ENCODE results near the gene AMMECR1. TPM values are rescaled to one million over a fixed set of nuclear protein-coding genes. Genes with fewer than 3 reads are reported as not detected.

AMMECR1 gene
- total RNA-seq, 2 donors from 2014 or later: 3.7 to 4.8 TPM

DNA sequence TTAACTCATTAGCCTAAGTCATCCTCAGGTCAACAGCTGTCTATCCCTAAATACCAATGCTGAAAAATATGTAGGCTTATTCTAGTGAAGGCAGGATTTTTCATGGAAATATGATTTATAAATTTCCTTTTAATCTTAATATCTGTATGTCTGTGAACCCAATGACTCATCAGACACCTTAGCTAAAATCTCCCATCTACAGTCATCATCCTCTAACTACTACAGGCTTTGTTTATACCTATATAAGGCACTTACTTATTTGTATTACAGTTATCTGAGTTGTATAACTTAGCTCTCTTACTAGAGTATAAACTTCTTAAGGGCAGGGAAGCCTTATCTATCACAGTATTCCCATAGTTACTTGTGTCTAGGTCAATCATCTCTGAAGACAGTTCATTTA is 24.2 kb downstream of the AMMECR1 start:
- Histone ChIP-seq H3K4me1 (replicated peaks) (no peaks in the 10 kb centered on the region), H3K9me3 (no peaks in the 10 kb centered on the region), H3K36me3 (no peaks in the 10 kb centered on the region), H3K27me3 (replicated peaks; ENCODE audit: insufficient read depth) (no peaks in the 10 kb centered on the region), H3K27ac (no peak overlapping the region), H3K4me3 (no peak overlapping the region)
- no peak for DNase-seq (ENCODE audit: low spot score)
- TF ChIP-seq, protein P1, sequence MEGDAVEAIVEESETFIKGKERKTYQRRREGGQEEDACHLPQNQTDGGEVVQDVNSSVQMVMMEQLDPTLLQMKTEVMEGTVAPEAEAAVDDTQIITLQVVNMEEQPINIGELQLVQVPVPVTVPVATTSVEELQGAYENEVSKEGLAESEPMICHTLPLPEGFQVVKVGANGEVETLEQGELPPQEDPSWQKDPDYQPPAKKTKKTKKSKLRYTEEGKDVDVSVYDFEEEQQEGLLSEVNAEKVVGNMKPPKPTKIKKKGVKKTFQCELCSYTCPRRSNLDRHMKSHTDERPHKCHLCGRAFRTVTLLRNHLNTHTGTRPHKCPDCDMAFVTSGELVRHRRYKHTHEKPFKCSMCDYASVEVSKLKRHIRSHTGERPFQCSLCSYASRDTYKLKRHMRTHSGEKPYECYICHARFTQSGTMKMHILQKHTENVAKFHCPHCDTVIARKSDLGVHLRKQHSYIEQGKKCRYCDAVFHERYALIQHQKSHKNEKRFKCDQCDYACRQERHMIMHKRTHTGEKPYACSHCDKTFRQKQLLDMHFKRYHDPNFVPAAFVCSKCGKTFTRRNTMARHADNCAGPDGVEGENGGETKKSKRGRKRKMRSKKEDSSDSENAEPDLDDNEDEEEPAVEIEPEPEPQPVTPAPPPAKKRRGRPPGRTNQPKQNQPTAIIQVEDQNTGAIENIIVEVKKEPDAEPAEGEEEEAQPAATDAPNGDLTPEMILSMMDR (IDR thresholded peaks at IDR 0.05): no peak
- TF ChIP-seq POLR2A (IDR thresholded peaks at IDR 0.05): no peak
- no peak for TF ChIP-seq POLR2AphosphoS5 (IDR thresholded peaks at IDR 0.05)
- intact Hi-C loops (cut with DNase I): no loop called here

DNA sequence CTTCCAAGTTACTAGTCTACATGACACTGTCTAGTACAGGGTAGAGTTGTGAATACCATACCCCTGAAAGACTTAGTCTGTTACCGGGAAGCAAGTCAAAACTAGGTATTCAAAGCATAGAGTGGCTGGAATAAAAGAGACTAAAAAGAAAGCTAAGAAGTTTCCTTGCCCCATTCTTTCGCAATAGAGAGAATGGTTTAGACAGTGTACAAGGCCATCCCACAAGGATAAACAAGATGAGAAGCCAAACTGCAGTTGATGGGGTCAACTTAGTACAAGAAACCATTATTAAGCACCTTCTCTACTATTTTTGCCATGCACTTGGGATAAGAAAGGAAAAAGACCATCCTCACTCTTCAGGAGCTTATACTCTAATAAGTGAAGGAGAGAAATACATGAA is 30.3 kb downstream of the AMMECR1 start:
- intact Hi-C loops (cut with DNase I): no loop called here
- Histone ChIP-seq H3K4me1 (replicated peaks) (no peaks in the 10 kb centered on the region), H3K36me3 (no peaks in the 10 kb centered on the region), H3K9me3 (no peaks in the 10 kb centered on the region), H3K27me3 (replicated peaks; ENCODE audit: insufficient read depth) (no peaks in the 10 kb centered on the region), H3K4me3 (no peak overlapping the region), H3K27ac (no peak overlapping the region)
- DNase-seq (ENCODE audit: low spot score): no peak
- 97% methylated on average over 2 of the region's 2 CpGs for WGBS
- TF ChIP-seq, protein P1 (IDR thresholded peaks at IDR 0.05): no peak
- TF ChIP-seq POLR2A (IDR thresholded peaks at IDR 0.05) (no peak), POLR2AphosphoS5 (IDR thresholded peaks at IDR 0.05) (no peak)

DNA sequence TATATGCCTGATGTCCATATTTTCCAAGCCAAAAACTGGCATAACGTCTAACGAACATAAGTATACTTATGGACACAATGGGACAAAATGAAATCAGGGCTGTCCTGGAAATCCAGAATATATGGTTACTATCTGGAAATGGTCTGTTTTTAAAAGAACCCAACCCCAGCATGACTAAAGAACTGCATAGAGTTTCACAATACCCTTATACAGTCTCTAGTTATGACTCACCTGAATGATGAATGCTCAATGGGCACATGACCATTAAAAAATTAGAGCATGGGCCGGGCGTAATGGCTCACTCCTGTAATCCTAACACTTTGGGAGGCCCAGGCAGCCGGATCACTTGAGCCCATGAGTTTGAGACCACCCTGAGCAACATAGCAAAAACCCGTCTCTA is 31.8 kb downstream of the AMMECR1 start:
- Histone ChIP-seq H3K4me3 (no peak overlapping the region), H3K27me3 (replicated peaks; ENCODE audit: insufficient read depth) (no peaks in the 10 kb centered on the region), H3K9me3 (no peaks in the 10 kb centered on the region), H3K27ac (no peak overlapping the region), H3K4me1 (replicated peaks) (no peaks in the 10 kb centered on the region), H3K36me3 (no peaks in the 10 kb centered on the region)
- WGBS: 87% methylated on average over 6 of the region's 6 CpGs
- intact Hi-C loops (cut with DNase I): no loop called here
- no peak for DNase-seq (ENCODE audit: low spot score)
- no peak for TF ChIP-seq POLR2A (IDR thresholded peaks at IDR 0.05)
- TF ChIP-seq POLR2AphosphoS5 (IDR thresholded peaks at IDR 0.05): no peak
- TF ChIP-seq, protein P1 (IDR thresholded peaks at IDR 0.05): no peak

DNA sequence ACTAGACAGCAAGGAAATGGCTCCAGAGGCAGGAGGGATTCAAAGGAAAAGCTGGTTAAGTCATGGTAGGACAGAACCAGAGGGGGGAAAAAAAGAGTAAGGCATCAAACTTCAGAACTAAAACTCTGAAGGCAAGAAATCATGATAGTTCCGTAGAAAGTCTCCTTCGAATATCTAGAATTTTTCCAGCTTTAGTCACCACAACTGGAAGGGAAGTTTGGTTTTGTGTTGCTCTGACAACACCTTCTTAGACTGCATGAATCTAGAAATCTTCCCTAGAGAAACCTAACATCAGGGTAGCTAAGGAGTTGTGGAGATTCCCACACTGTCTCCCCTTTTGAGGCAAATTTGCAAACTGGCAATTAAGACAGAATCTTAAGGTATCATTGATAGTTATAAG is 33.7 kb downstream of the AMMECR1 start:
- no peak for DNase-seq (ENCODE audit: low spot score)
- H3K27ac ChIP-seq: no peak overlapping the region
- H3K4me1 ChIP-seq (replicated peaks): no peaks in the 10 kb centered on the region
- no peaks in the 10 kb centered on the region for H3K27me3 ChIP-seq (replicated peaks; ENCODE audit: insufficient read depth)
- H3K9me3 ChIP-seq: no peaks in the 10 kb centered on the region
- no peak overlapping the region for H3K4me3 ChIP-seq
- intact Hi-C loops (cut with DNase I): no loop called here
- TF ChIP-seq POLR2A (IDR thresholded peaks at IDR 0.05): no peak
- TF ChIP-seq, protein P1 (IDR thresholded peaks at IDR 0.05): no peak
- no peak for TF ChIP-seq POLR2AphosphoS5 (IDR thresholded peaks at IDR 0.05)
- 79% methylated on average over 2 of the region's 2 CpGs for WGBS
- no peaks in the 10 kb centered on the region for H3K36me3 ChIP-seq

DNA sequence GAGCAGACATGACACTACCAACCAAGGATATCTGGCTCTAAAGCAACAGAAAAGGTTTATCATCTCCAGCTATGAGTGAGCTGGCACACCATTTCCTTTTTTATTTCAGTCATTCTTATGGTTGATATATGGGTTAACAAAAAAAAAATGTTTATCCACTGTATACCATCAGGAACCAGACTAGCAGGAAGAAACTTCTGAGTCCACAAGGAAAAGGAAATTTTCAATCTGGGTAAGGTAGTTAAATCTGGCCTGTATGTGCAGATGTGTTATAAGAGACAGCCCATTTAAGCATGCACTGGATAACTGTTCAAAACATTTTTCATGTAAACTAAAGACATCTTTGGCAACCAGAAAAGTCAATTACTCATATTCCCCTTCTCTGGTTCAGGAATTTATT is 35.0 kb downstream of the AMMECR1 start:
- Histone ChIP-seq H3K27ac (no peak overlapping the region), H3K36me3 (no peaks in the 10 kb centered on the region), H3K27me3 (replicated peaks; ENCODE audit: insufficient read depth) (no peaks in the 10 kb centered on the region), H3K4me1 (replicated peaks) (no peaks in the 10 kb centered on the region), H3K9me3 (no peaks in the 10 kb centered on the region), H3K4me3 (no peak overlapping the region)
- TF ChIP-seq POLR2AphosphoS5 (IDR thresholded peaks at IDR 0.05) (no peak), POLR2A (IDR thresholded peaks at IDR 0.05) (no peak)
- TF ChIP-seq, protein P1 (IDR thresholded peaks at IDR 0.05): no peak
- DNase-seq (ENCODE audit: low spot score): no peak
- intact Hi-C loops (cut with DNase I): no loop called here

Data from prostate gland (tissue), 2 donors.